H1 (cell line): ENCODE results near the gene UXT. TPM values are rescaled to one million over a fixed set of nuclear protein-coding genes. Genes with fewer than 3 reads are reported as not detected.

ENCODE experiments used
- CTCF ChIA-PET: fragments of 300-600 bp; sonication (Branson Sonifier 250); formaldehyde crosslinking; loops from one replicate; lab custom pipeline; 2021; ENCODE audit not compliant: partially characterized antibody; lab: Charles Lee
- POLR2A ChIA-PET: fragments of 300-600 bp; sonication (Branson Sonifier 250); formaldehyde crosslinking; loops from one replicate; lab custom pipeline; 2021; ENCODE audit warnings: inconsistent platforms; ENCODE audit not compliant: partially characterized antibody; lab: Charles Lee
- DNase-seq, 2 experiments: peaks; one replicate each; pipeline versions ENCODE4 v3.0.0 to v3.0.0-alpha.2; 2010 to 2022; ENCODE audit warnings: low spot score in 2 of 2, low read depth in 1 of 2, mixed read lengths in 1 of 2
- FAIRE-seq: peaks from 2 replicates; lab custom pipeline; 2011; peaks lifted over from hg19 to GRCh38; lab: Jason Lieb, UNC
- H2AFZ ChIP-seq: 2 replicates; pipeline ENCODE4 v1.8.1; 2012; ENCODE audit warnings: low read length, inconsistent platforms
- H2AK5ac ChIP-seq: 2 replicates; pipeline ENCODE4 v1.6.1; 2013; ENCODE audit warnings: low read depth, low read length
- H2BK120ac ChIP-seq: replicated peaks from 2 replicates; pipeline ENCODE3; 2013; ENCODE audit warnings: low read depth, low read length, inconsistent platforms
- H2BK12ac ChIP-seq: 2 replicates; pipeline ENCODE4 v1.6.1; 2013; ENCODE audit warnings: low read depth, low read length
- H2BK15ac ChIP-seq: 2 replicates; pipeline ENCODE4 v1.6.1; 2013; ENCODE audit warnings: low read length
- H2BK20ac ChIP-seq: 2 replicates; pipeline ENCODE4 v1.6.1; 2013; ENCODE audit warnings: low read length
- H2BK5ac ChIP-seq: 2 replicates; pipeline ENCODE4 v1.6.1; 2013; ENCODE audit warnings: low read depth, low read length
- H3K14ac ChIP-seq: 2 replicates; pipeline ENCODE4 v1.6.1; 2013; ENCODE audit warnings: inconsistent platforms; ENCODE audit not compliant: insufficient read length
- H3K18ac ChIP-seq: 2 replicates; pipeline ENCODE4 v1.6.1; 2013; ENCODE audit warnings: low read length; ENCODE audit errors: extremely low read depth
- H3K23ac ChIP-seq: 2 replicates; pipeline ENCODE4 v1.6.1; 2013; ENCODE audit warnings: inconsistent platforms; ENCODE audit not compliant: insufficient read length
- H3K23me2 ChIP-seq: 2 replicates; pipeline ENCODE4 v1.6.1; 2013; ENCODE audit warnings: low read depth, low read length
- H3K27ac ChIP-seq: 2 replicates; pipeline ENCODE4 v1.6.1; 2011; ENCODE audit warnings: low read depth, low read length, inconsistent platforms
- H3K27me3 ChIP-seq, 4 experiments: replicated peaks in 1 of 4; 1 replicate in 1 of 4; 2 replicates in 3 of 4; pipeline versions ENCODE4 v1.6.1 to v1.8.1; 2011 to 2013; ENCODE audit warnings: low read length in 3 of 4, mild to moderate bottlenecking in 3 of 4, inconsistent platforms in 2 of 4, mixed read lengths in 2 of 4, moderate library complexity in 1 of 4; ENCODE audit not compliant: control insufficient read depth in 3 of 4, insufficient read depth in 3 of 4; ENCODE audit errors: extremely low read depth in 1 of 4
- H3K36me3 ChIP-seq, 4 experiments: 2 replicates each; pipeline versions ENCODE4 v1.6.1 to v1.8.1; 2011 to 2013; ENCODE audit warnings: mild to moderate bottlenecking in 4 of 4, low read length in 3 of 4, moderate library complexity in 2 of 4, control low read depth in 1 of 4, inconsistent platforms in 1 of 4; ENCODE audit not compliant: insufficient read depth in 4 of 4, control insufficient read depth in 2 of 4
- H3K4ac ChIP-seq: replicated peaks from 2 replicates; pipeline ENCODE3; 2013; ENCODE audit warnings: low read length, low read depth, mixed read lengths, inconsistent platforms; ENCODE audit not compliant: insufficient read length
- H3K4me1 ChIP-seq, 4 experiments: replicated peaks in 1 of 4; 1 replicate in 1 of 4; 2 replicates in 3 of 4; pipeline versions ENCODE4 v1.6.1 to v1.8.1; 2011 to 2013; ENCODE audit warnings: low read length in 3 of 4, inconsistent platforms in 2 of 4, mixed read lengths in 1 of 4; ENCODE audit not compliant: insufficient read depth in 4 of 4, control insufficient read depth in 3 of 4
- H3K4me2 ChIP-seq, 2 experiments: 2 replicates each; pipeline versions ENCODE4 v1.6.1 to v1.8.1; 2011 to 2013; ENCODE audit warnings: low read depth in 2 of 2, low read length in 2 of 2, control low read depth in 1 of 2, inconsistent platforms in 1 of 2, mild to moderate bottlenecking in 1 of 2; ENCODE audit not compliant: insufficient read depth in 1 of 2
- H3K4me3 ChIP-seq, 4 experiments: fragments of 200-600, 300-600 bp in 1 of 4; sonication (generic), shearing (Covaris generic), sonication (Bioruptor Twin) in 1 of 4; 2 replicates each; pipeline versions ENCODE4 v1.5.1 to v1.8.1; 2011 to 2016; ENCODE audit warnings: low read length in 4 of 4, low read depth in 3 of 4, control low read depth in 2 of 4, inconsistent platforms in 2 of 4, mild to moderate bottlenecking in 2 of 4, mixed read lengths in 1 of 4, moderate library complexity in 1 of 4; ENCODE audit not compliant: insufficient read depth in 2 of 4; ENCODE audit errors: extremely low read depth in 1 of 4
- H3K56ac ChIP-seq: replicated peaks from 2 replicates; pipeline ENCODE3; 2013; ENCODE audit warnings: low read depth, mild to moderate bottlenecking, mixed read lengths, low read length, inconsistent platforms; ENCODE audit not compliant: insufficient read length
- H3K79me1 ChIP-seq: 2 replicates; pipeline ENCODE4 v1.6.1; 2013; ENCODE audit warnings: low read depth, low read length, control low read depth
- H3K79me2 ChIP-seq, 2 experiments: 2 replicates each; pipeline versions ENCODE4 v1.6.1 to v1.8.1; 2012 to 2013; ENCODE audit warnings: low read length in 2 of 2, mild to moderate bottlenecking in 2 of 2, inconsistent platforms in 1 of 2; ENCODE audit not compliant: insufficient read depth in 2 of 2, control insufficient read depth in 1 of 2
- H3K9ac ChIP-seq, 4 experiments: replicated peaks in 1 of 4; 1 replicate in 1 of 4; 2 replicates in 3 of 4; pipeline versions ENCODE4 v1.6.1 to v1.8.1; 2011 to 2013; ENCODE audit warnings: low read depth in 3 of 4, low read length in 3 of 4, control low read depth in 2 of 4, mild to moderate bottlenecking in 2 of 4, moderate library complexity in 2 of 4, inconsistent platforms in 1 of 4; ENCODE audit errors: extremely low read depth in 1 of 4
- H3K9me3 ChIP-seq, 2 experiments: 2 replicates each; pipeline versions ENCODE4 v1.6.1 to v1.8.1; 2012 to 2013; ENCODE audit warnings: mild to moderate bottlenecking in 2 of 2, moderate library complexity in 2 of 2, control low read depth in 1 of 2, inconsistent platforms in 1 of 2, low read depth in 1 of 2, low read length in 1 of 2, mixed read lengths in 1 of 2; ENCODE audit not compliant: insufficient read depth in 2 of 2
- H4K20me1 ChIP-seq, 2 experiments: replicated peaks in 1 of 2; 2 replicates each; pipeline versions ENCODE3 to v1.8.1; 2011 to 2013; ENCODE audit warnings: inconsistent platforms in 2 of 2, low read length in 2 of 2, mild to moderate bottlenecking in 1 of 2; ENCODE audit not compliant: insufficient read depth in 2 of 2, control insufficient read depth in 1 of 2
- H4K5ac ChIP-seq: 2 replicates; pipeline ENCODE4 v1.6.1; 2013; ENCODE audit warnings: low read length, low read depth, mixed read lengths, inconsistent platforms; ENCODE audit not compliant: insufficient read length
- H4K8ac ChIP-seq: 2 replicates; pipeline ENCODE4 v1.8.0; 2013; ENCODE audit warnings: mild to moderate bottlenecking, moderate library complexity, low read length, inconsistent platforms; ENCODE audit not compliant: insufficient read depth; ENCODE audit errors: extremely low read depth
- H4K91ac ChIP-seq: replicated peaks from 2 replicates; pipeline ENCODE3; 2013; ENCODE audit warnings: low read length, mixed read lengths, inconsistent platforms; ENCODE audit not compliant: insufficient read length
- MAFK ChIP-seq: IDR thresholded peaks from 2 replicates; pipeline ENCODE4 v1.6.1; 2012; ENCODE audit warnings: low read depth, mild to moderate bottlenecking, improper control_type of control experiment, low read length
- SIN3A ChIP-seq, 2 experiments: IDR thresholded peaks in 1 of 2; conservative IDR thresholded peaks in 1 of 2; 2 replicates each; pipeline ENCODE4 v1.6.1; 2011 to 2012; ENCODE audit warnings: low read length in 2 of 2, improper control_type of control experiment in 1 of 2, low read depth in 1 of 2, mild to moderate bottlenecking in 1 of 2
- YY1 ChIP-seq: IDR thresholded peaks from 2 replicates; pipeline ENCODE4 v1.6.1; 2011; ENCODE audit warnings: low read depth, mild to moderate bottlenecking, low read length
- WGBS, 2 experiments: shearing (Covaris generic) in 1 of 2; methylation state at CpG; one replicate each; pipeline versions ENCODE4 v1.1.6 to v1.1.7; 2013 to 2015; ENCODE audit warnings: low lambda C conversion rate in 2 of 2, mixed read lengths in 2 of 2, inconsistent platforms in 1 of 2, low coverage in 1 of 2, missing lambda C conversion rate in 1 of 2; ENCODE audit not compliant: insufficient replicate concordance in 2 of 2, insufficient coverage in 1 of 2, insufficient read length in 1 of 2; ENCODE audit errors: extremely low coverage in 1 of 2, missing lambda C conversion rate in 1 of 2; 5-methylcytosine and 5-hydroxymethylcytosine counted together
- polyA plus RNA-seq, 7 experiments: library from polyadenylated mRNA; depleted of rRNA in 3 of 7; stranded (reverse) in 5 of 7; unstranded in 2 of 7; fragments of >200 nt in 5 of 7; fragments of 200-250 nt in 2 of 7; gene quantifications; 1 replicate in 5 of 7; 2 replicates in 1 of 7; 4 replicates in 1 of 7; pipeline versions ENCODE4 v1.2.1 to v1.2.3, GENCODE V29; 2011 to 2013; ENCODE audit warnings: missing spikeins in 2 of 7, mixed read lengths in 2 of 7
- total RNA-seq: library from RNA; stranded (reverse); fragmentation: NEBNext Ultra II Directional; extraction: Animal tissue kit (Norgen Biotek cat#: 25700); gene quantifications from 2 replicates; pipeline ENCODE4 v1.2.1, GENCODE V29; 2021

UXT gene
- total and polyA plus RNA-seq, 2 of the 8 experiments (the other 6 are each of a cell fraction or from before 2014, with no cell fraction given), result 69.4 to 116 TPM

DNA sequence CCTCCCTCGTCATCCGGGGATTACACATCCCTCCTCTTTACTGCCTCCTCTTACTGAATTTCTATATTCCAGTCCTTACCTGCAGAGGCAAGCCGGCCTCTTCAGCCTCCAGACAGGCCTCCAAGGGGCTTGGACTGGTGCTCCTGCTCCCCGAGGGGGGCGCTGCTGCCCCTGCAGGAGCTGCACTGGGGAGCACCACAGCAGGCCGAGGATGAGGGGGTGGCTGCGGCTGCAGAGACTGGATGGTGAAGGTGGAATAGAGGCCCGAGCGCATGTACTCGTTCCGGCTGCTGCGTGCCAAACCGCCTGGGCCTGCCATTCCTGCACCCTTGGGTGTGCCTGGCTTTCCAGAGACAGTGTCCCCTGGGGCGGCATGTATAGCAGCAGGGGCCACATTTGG, 20.2 kb downstream of the UXT start:
- Histone ChIP-seq H3K9ac (no peak overlapping the region), H2BK15ac (no peak overlapping the region), H3K56ac (no peak overlapping the region), H3K4ac (no peak overlapping the region), H3K23me2 (no peaks in the 10 kb centered on the region; the same call in 1 of the 2 replicates), H4K5ac (no peak overlapping the region), H3K14ac (no peak overlapping the region), H2BK12ac (no peak overlapping the region), H3K4me3 (no peak overlapping the region)
- CTCF ChIA-PET, result no interaction called here
- no peak for DNase-seq
- no peak for TF ChIP-seq YY1
- TF ChIP-seq SIN3A (conservative IDR thresholded peaks at IDR 0.05 in 1 of 2, IDR thresholded peaks at IDR 0.05 in 1 of 2; ENCODE audit: low read depth in 1 of 2, low read length in 2 of 2), result no peak
- no peak for TF ChIP-seq MAFK
- TF ChIP-seq, all 59 proteins: peak for 0
- Histone ChIP-seq H4K8ac (no peak overlapping the region), H2BK120ac (no peak overlapping the region), H4K20me1 (no peaks in the 10 kb centered on the region), H3K79me1 (no peaks in the 10 kb centered on the region), H3K4me2 (no peak overlapping the region), H2AK5ac (no peak overlapping the region), H2BK5ac (no peak overlapping the region), H3K4me1 (peaks cover 0 to 3% (median 0%) of the 10 kb centered on the region in 4 experiments; a peak in 1 of 7 replicates), H3K23ac (no peak overlapping the region), H3K79me2 (no peaks in the 10 kb centered on the region; a peak in 1 of 4 replicates), H2AFZ (no peak overlapping the region), H3K18ac (no peak overlapping the region), H3K9me3 (peaks cover 5 to 6% of the 10 kb centered on the region in 2 experiments; a peak in 2 of 4 replicates), H3K27ac (no peak overlapping the region), H2BK20ac (no peak overlapping the region), H3K27me3 (no peaks in the 10 kb centered on the region), H4K91ac (no peak overlapping the region), H3K36me3 (peaks cover 2 to 39% (median 24%) of the 10 kb centered on the region in 4 experiments; a peak in 6 of 8 replicates)
- POLR2A ChIA-PET, result no interaction called here
- 96% methylated on average over 11 of the region's 14 CpGs; no CpG with 5 or more reads in 1 of the 2 experiments for WGBS, 2 experiments
- no peak for FAIRE-seq
